ENCODE data around the gene AKR1E2.

Gene AKR1E2

GRCh38 chr10:4825868-4826791 is at the start of gene AKR1E2:
Gene AKR1E2 (plus strand): TSS chr10:4826207. CDS start chr10:4826325, 118 bp downstream.
- no peak for DNase-seq

GRCh38 chr10:4776234-4776638 is 49.8 kb upstream of the AKR1E2 start:
- no peak for DNase-seq

- DNase-seq, result no peak
Observed at GRCh38 chr10:4778761-4779160, 47.2 kb upstream of the AKR1E2 start.

GRCh38 chr10:4780091-4780490 is 45.9 kb upstream of the AKR1E2 start:
- no peak for DNase-seq

GRCh38 chr10:4780782-4781181 is 45.2 kb upstream of the AKR1E2 start:
- no peak for DNase-seq

GRCh38 chr10:4781955-4782354 is 44.1 kb upstream of the AKR1E2 start:
- no peak for DNase-seq

- DNase-seq, result no peak
Observed at GRCh38 chr10:4784667-4785333, 41.2 kb upstream of the AKR1E2 start.

- DNase-seq, result no peak
Observed at GRCh38 chr10:4786043-4786839, 39.8 kb upstream of the AKR1E2 start.

- no peak for DNase-seq
Observed at GRCh38 chr10:4790045-4790444, 36.0 kb upstream of the AKR1E2 start.

- no peak for DNase-seq
Observed at GRCh38 chr10:4790922-4791321, 35.1 kb upstream of the AKR1E2 start.

- DNase-seq, result no peak
Observed at GRCh38 chr10:4792381-4792780, 33.6 kb upstream of the AKR1E2 start.

- DNase-seq, result no peak
Observed at GRCh38 chr10:4801405-4801804, 24.6 kb upstream of the AKR1E2 start.

GRCh38 chr10:4802711-4803487 is 23.1 kb upstream of the AKR1E2 start:
- no peak for DNase-seq

GRCh38 chr10:4803822-4804221 is 22.2 kb upstream of the AKR1E2 start:
- DNase-seq, result no peak

- DNase-seq, result no peak
Observed at GRCh38 chr10:4804465-4804864, 21.5 kb upstream of the AKR1E2 start.

- no peak for DNase-seq
Observed at GRCh38 chr10:4806534-4806933, 19.5 kb upstream of the AKR1E2 start.

- no peak for DNase-seq
Observed at GRCh38 chr10:4807761-4808507, 18.1 kb upstream of the AKR1E2 start.

GRCh38 chr10:4809156-4809555 is 16.9 kb upstream of the AKR1E2 start:
- DNase-seq, result no peak

- no peak for DNase-seq
Observed at GRCh38 chr10:4810092-4810491, 15.9 kb upstream of the AKR1E2 start.

GRCh38 chr10:4812046-4812445 is 14.0 kb upstream of the AKR1E2 start:
- DNase-seq, result no peak

- DNase-seq, result no peak
Observed at GRCh38 chr10:4813023-4813422, 13.0 kb upstream of the AKR1E2 start.

- no peak for DNase-seq
Observed at GRCh38 chr10:4813496-4813895, 12.5 kb upstream of the AKR1E2 start.
